ENCODE data around the gene NTRK2.

The NTRK2 gene

DNA sequence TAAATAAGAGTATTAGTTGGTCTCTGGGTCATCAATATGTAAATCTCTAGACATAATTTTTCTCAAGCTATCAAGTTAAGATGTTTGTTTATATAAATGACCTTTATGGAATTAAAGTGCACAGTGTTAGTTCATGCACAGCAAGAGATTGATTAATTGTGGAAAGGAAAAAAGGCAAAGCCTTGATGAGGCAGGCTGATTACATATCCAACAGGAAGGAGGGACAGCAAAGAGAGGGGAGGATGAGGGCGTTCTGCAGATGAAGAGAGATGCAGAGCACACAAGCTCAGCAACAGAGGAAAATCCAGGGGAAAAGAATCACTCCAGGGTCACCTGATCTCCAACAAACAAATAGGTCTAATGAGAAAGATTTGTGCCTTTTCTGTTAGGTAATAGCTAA, 16.5 kb downstream of the NTRK2 start:
- no peak for DNase-seq

DNA sequence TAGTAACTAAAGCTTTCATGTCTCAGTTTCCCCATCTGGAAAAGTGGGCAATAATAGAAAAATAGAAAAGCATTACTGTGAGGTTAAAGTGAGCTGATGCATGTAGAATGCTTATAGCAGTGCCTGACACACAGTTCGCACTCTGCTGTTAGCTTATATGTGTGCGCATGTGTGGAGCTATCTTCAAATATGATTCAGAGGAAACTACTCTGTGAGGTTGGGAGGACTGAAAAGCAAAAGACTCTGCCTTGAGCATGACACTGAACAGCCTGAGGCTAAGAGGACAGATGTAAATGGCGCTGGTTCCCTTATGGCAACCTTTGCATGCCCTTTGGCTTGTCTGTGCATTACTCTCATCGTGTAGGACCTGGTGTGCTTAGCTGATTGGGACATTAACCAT, 19.4 kb downstream of the NTRK2 start:
- no peak for DNase-seq

DNA sequence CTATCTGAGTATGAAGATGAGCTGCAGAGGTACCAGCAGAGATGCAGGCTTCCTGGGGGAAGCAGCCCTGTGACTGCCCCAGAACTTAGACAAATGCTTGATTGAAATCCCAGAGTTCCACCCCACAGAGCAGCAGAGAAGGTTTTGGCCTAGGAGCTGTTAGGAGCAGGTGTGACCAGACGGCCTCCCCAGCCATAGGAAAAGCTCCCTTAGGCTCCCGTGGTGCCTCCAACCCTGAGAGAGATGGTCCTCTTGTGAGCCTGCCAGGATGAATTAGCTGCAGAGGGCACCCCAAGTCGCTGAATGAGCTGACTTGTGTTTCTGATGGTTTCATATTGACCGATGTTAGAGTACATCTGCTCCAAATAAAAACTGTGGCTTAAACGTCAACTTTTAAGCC, 22.1 kb downstream of the NTRK2 start:
- DNase-seq: no peak

DNA sequence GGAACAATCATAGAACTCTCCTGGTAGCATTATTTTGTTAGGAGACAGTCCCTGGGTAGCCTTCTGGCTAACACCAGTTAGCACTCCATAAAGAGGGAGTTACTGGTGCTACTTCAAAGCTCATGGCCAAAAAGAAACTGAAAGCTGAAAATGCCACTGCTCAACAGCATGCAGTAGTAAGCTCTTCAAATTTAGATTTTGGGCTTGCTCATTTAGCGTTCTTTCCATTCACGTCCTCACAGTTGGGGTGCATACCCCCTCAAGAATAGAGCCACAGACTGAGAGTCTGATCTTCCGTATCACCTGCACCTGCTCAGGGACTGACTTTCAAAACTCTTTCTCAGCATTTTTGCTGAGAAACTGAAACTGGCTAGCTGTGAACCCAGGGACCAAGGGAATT, 24.7 kb downstream of the NTRK2 start:
- no peak for DNase-seq

DNA sequence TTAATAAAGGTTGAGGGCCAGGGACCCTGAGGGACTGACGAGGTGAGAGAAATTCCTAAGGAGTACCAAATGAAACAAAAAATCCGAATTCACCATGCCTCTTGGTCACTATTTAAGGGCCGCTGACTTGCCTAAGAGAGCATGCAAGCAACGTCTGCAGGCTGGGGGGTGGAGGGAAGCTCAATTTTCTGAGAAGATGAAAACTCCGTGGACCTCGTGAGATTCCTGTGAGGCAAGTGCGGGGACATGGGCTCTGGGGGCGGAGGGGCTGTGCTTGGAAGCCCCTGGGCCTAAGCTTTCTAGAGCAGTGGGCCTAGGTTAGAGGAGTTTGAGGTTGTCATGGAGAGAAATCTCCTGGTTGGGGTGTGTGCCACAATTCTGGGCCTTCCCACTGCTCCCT, 27.5 kb downstream of the NTRK2 start:
- DNase-seq: no peak

DNA sequence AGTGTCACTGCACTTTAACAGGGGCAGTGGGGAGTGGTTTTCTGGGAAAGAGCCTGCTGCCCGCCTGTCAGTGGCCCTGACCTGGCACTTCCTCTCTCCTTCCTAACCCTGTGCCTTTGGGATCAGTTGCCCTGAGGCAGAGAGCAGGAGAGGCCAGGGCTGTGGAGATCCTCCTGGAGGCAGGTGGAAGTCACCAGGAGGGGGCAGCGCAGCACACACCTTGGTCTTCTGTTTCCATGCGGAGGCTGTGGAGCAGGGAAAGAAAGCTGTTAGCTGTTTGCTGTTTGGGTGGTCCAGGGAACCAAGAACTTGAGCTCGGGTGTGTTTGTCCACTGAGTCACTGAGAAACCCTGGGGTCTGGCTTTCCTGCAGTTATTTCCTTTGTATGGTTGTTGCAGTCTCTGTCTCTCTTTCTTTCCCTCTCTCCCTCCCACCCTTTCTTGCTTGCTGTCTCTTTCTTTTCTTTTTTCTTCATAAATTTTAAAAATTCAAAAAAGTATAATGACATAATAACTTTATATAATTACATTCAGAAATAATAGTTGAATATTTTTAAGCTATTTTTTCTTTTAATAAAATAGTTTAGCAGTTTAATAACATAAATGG, 28.1 kb downstream of the NTRK2 start:
- DNase-seq: no peak

DNA sequence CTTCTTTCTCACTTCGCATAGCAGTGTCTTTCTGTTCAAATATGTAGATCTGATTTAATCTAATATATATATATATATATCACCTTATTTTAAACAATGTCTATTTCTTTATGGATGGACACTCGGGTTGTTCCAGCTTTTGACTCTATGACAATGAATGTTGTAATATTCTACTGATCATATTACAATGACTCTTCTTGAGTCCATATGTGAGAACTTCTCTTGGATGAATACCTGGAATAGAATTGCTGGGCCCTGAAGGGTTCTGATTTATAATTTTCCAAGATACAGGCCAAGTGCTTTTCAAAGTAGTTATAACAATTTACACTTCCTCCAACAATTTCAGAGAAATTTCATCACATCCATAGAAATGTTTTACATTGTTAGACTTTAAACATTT, 28.8 kb downstream of the NTRK2 start:
- no peak for DNase-seq

DNA sequence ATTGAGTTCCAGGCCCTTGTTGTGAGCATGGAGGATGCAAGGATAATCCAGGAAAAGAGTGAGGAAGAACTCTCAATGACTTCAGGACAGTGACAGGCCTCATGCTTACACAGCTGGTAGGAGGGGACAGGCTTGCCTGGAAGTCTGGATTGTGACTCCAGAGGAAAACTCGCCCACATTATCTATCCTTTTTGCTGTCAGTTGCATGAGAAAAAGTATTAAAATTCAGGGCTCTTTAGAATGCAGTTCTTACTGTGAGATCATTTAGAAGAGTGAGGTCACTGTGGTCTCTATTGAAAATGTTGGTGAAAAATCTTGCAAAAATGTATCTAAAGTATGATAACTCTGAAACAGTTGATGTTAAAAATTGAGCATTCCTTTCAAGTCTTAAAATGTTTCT, 30.5 kb downstream of the NTRK2 start:
- DNase-seq: no peak

DNA sequence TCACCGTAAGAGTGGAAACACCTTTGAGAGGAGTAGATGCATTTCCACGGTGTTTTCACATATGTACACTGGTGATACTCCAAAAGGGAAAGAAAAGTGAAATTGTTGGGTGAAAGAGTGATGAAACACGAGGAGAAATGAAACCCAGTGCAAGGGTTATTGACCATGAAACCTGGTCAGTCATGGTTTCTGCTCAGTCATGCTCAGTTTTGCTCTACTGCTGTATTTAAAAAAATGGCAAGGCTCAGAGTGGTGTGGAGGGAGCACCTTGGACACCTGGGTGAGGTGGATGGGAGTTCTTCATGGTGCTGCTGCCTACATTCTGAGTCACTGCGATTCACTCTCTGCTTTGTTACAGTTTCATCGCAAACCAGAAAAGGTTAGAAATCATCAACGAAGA, 32.3 kb downstream of the NTRK2 start:
- DNase-seq: no peak

DNA sequence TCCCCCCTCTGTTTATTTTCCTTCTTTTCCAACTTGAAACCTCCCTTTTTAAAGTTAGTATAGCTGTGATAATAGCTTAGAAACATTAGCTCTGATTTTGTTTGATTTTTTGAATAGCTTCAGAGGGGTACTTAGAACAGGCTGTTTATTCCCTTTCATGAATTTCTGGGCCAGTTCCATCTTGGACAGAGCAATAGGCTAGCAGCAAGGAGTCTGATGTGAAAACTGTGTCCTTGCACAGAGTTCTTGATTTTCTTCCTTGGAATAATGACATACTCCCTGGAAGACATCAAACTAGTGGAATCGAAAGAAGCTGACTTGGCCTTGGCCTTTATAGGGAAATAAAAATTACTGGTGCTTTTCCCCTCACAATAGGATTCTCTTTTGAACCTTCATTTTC, 32.9 kb downstream of the NTRK2 start:
- no peak for DNase-seq

DNA sequence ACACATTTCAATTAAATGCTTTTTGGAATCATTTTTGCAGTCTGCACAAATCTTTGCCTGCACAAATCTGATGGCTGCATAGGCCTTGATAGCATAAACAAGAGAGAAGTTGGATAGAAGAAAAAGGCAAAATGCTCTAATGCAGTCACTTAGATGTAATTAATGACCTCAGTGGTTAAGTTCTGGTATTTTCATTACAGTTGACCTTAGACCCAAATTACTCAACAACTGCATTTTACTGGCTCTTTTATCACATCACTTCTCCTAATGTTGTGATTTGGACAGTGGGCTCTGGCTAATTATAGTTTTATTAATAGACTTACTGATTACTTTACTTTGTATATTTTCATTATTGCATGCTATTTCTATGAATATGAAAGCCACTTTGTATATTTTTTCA, 34.3 kb downstream of the NTRK2 start:
- no peak for DNase-seq

DNA sequence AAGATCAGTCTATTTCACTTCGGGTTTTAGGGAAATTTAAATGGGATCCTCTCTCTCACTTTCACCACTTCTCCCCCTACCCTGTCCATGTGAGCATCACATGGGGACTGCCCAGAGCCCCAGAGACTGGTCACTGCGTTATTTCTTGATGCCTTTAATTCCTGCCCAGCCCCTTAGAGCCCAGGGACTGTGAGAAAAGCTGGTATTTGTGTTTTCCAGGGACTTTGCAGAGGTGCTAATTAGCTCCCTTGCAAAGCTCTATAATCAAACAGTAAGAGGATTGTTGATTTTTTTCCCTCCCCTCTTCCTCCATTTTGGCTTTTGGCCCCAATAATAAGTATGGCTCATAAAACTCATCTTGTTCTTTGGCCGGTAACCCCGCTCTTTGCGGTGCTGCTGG, 35.6 kb downstream of the NTRK2 start:
- DNase-seq: no peak

DNA sequence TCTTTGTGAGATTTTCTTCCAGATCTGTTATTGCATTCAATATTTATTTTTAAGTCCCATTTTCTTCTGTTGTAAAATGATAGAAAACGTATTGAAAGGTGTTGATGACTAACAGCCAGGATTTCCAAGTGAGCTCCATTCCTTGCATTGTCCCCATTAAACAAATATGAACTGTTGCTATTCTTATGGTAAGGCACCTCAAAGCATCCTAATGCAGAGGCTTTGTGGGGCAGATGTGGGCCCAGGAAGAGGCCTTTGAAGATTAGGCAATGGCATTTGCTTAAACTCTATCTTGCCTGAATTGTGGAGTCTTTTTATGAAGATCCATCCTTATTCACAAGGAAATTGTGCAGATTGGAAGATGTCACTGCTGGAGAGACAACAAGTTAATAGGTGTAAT, 38.9 kb downstream of the NTRK2 start:
- DNase-seq: no peak

DNA sequence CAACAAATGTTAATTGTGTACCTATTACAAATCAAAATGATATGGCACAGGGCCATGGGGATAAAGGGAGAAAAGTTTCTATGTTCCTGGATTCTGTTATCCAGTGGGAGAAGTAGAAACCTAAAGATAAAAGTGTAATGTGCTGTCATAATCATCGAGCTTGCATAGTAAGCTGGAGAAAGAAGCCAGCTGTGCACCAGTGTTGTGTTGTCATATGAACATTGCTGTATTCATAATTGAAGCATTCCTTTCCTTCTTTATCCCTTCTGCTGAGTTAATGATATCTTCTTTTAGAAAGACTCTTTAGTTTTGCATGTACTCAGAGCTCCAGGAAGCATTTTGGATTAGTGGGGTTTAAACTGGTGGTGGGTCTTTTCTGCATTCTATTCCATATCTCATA, 39.5 kb downstream of the NTRK2 start:
- no peak for DNase-seq

DNA sequence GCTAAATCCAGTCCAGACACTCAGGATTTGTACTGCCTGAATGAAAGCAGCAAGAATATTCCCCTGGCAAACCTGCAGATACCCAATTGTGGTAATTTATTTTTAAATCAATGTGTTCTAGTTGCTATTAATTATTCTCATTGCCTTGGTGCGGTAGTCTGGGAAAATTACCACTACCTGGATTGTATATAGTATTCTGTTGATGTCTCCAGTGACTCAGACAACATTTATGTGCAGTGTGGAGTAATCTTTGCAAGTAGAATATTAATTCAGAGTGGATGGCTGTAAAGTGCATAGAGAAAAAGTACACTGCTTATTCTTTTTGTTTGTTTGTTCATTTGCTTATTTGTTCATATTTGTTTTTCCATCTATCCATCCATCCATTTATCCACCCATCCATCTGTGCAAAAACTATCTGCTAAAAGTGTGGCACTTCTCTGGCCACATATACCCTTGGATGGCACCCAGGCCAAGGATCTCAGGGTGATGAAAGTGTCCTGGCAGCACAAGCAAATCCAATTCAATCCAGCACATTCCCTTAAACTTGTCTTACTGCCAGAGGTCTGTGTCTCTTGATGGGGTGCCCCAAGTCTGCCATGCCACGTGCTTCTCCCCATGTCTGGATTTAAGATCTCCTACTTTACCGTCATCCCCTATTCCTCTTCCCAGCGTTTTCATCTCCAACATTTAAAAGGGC, 41.3 kb downstream of the NTRK2 start:
- DNase-seq: no peak

DNA sequence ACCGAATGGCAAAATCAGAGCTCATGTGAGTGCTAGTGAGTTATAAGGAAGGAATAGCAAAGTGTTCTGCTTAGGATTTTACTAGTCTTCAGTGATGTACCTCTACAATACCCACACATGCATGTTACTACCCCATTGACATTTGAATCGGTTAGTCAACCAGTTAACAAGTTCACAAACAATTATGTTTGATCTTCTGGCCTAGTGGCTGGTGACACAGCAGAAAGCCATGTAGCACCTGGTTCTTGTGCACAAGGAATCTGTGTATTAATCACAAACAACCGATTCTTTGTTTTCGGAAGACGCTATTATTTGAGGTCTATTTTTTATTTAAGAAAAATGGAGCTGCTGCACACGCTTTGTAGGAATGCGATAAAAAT, 41.9 kb downstream of the NTRK2 start:
- no peak for DNase-seq

DNA sequence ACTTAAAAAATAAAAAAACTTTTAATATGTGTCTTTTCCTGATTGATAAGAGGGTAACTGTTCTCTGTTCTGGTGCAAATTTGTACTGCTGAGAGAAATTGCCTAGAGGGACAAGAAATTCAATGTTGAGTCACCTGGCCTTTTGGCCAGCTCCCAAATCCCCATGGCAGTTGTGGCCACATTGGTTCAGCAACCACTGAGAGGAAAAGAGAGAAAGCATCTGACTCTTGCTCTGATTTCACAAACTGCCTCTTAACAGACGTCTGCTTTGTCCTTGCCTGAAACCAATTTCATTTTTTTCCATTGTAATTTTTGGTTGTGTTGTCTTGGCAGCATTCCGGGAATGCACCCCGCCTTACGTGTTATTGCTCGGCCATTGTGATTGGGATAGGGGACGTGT, 42.4 kb downstream of the NTRK2 start:
- DNase-seq: no peak

DNA sequence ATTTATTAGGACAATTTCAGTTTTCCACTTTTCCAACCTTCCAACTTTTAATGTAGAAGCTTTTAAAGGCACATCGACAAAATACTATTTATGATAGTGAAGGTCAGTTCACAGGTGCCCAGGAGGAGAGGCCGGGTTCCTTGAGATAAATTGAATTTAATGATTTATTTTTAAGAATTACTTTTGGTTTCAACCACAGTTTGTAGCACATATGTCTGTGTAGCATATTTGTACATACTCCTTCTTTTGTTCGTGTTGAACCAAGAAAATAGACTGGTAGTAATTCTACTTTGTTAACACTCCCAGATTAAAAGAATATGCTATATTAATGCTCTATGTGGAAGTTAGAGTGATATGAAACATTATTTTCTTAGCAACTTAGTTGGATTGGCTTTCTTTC, 46.7 kb downstream of the NTRK2 start:
- DNase-seq: no peak

DNA sequence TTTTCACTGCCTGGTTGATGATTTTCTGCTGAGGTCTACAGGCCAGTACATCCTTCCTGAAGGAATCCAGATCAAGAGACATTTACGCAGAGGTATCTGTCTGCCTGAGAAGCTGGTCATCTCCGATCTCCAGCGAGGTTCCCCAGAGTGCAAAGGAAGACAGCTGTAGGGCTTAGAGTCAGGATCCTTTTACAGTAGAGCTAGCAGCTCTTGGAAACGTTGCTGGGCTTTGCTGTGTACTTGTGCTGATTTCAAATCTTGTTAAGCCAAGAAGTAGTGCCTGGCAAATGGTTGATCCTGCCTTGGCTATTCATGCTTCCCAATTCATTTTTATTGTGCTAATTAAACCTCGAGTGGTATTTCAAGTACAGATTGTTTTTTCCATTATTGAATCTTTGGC, 48.9 kb downstream of the NTRK2 start:
- DNase-seq: no peak

DNA sequence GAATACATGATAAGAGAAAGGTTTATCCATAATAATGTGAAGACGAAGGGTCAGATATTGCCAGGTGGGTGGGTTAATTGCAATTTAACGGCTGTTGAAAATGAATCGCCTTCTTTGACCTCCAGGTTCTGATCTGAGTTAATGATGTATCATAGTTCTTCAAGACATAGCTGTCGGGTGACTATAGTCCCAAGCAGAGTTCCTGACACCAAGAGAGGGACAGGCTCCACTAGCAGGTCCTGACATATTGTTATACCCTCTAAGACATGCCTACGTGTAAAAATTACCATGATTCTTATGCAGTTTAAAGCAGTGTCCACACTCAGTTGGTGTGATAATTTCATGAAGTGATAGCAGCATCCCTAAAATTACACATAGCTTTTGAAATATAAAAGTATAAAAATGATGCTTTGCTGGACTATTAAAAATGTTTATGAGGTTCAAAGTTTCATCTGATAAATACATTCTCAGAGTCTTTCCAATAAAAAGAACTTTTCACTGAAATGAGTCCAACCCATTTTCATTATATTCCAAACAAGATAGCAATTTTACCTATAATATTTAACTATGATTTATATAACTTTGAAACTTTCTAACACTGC, 53.0 kb downstream of the NTRK2 start:
- DNase-seq: no peak

DNA sequence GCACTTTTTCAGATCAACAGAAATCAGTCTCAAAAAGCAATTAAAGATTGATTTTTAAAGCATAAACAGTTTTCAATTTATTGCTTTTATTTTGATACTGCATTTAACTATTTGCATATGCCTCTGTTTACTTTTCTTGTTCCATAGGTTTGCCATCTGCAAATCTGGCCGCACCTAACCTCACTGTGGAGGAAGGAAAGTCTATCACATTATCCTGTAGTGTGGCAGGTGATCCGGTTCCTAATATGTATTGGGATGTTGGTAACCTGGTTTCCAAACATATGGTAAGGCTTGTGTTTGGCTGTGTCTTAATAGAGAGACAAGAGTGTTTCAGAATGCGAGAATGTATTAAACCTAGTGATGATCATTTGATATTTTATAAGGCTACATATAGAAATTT, 53.9 kb downstream of the NTRK2 start:
- no peak for DNase-seq

DNA sequence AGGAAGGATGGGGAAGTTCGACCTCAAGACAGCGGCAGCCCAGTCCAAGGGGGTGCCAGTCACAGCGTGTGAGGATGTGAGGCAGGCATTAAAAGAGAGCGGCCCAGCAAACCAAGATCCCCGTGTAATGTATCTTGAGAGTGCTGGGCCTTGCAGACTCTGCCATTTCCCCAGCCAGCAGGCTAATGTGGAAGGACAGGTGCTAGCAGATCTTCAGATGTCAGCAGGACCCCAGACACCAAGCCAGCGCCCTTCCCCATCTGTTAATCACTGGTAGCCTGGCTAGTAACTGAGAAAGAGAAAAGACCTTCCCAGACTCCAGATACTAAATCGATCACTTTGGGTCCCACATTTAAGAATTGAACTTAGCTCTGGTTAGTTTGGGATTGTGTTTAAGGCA, 62.2 kb downstream of the NTRK2 start:
- no peak for DNase-seq

DNA sequence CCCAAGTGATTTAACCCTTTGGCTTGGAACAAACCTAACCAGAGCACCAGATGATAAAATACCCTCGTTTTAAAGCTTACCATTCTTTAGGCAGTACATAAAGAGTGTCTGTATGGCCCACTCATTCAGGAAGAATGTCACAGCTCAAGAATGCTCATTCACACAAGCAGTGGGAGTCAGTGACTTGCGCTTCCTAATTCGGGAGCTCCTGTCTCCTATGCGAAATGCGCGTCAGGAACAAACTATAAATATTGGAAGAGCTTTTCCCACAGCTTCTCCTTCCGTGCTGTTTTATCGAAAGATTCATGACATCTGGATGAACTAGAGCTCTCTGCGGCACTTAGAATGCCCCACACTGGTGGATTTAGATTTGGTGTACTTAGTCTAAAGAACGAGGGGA, 66.6 kb downstream of the NTRK2 start:
- no peak for DNase-seq

DNA sequence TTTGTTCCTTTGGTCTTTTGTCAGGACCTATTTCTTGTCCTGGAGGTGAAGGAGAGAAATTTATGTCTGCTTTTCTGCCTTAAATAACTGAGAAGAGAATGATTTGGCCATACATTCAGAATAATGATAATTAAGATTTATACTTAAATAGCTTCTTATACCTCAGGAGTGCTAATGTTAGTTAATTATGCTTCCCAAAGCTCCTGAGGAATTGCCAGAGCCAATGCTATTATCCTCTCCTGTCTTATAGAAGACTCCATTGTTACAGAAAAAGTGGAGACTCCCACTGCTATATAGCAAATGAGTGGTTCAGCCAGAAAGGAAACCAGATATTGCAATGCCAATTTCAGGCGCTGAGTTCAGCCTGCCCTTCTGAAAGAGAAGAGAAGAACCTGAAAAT, 67.0 kb downstream of the NTRK2 start:
- no peak for DNase-seq

DNA sequence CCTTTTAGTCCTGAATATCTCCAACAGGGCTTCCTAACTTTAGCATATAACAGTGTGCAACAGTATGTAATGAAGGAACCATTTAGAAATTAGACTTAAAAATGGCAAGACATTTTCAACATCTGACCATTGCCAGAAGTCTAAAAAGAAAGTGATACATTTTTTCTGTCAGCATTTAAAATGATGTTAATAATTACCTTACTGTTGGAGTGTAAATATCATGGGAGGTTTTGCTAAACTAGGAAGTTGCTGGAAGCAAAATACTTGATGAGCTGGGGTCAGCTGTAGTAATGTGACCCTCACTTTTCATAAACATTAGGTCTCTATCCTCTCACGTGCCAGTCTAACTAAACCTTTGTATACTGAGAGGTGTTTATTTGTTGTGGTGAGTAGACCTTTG, 68.8 kb downstream of the NTRK2 start:
- DNase-seq: no peak
